Measurements from ENCODE around the gene PGLYRP3.

Gene PGLYRP3

GRCh38 chr1:153336650-153337049, 23.9 kb upstream of the PGLYRP3 start:
- Histone ChIP-seq H3K18ac (ENCODE audit: low read depth in 1 of 2, low read length in 2 of 2) (no peak overlapping the region), H3K9me3 (ENCODE audit: control insufficient read depth, low read length) (peaks cover 6% of the 10 kb centered on the region), H2BK5ac (ENCODE audit: low read depth, low read length, poor library complexity, severe bottlenecking) (no peak overlapping the region), H2AK5ac (ENCODE audit: low read length, severe bottlenecking) (no peak overlapping the region), H3K36me3 (ENCODE audit: control insufficient read depth in 1 of 2, insufficient read depth in 2 of 2, low read depth in 1 of 2, low read length in 2 of 2) (no peaks in the 10 kb centered on the region), H4K91ac (ENCODE audit: low read length) (no peak overlapping the region), H2BK12ac (ENCODE audit: low read length in 2 of 2) (no peak overlapping the region), H3K14ac (ENCODE audit: low read length in 2 of 2) (no peak overlapping the region), H2AFZ (ENCODE audit: low read depth, low read length) (no peak overlapping the region), H3K4ac (ENCODE audit: low read depth in 1 of 2, low read length in 2 of 2) (no peak overlapping the region), H3K9ac (ENCODE audit: low read length) (no peak overlapping the region), H3K4me2 (ENCODE audit: low read length, poor library complexity, severe bottlenecking) (no peak overlapping the region), H3K27me3 (ENCODE audit: control insufficient read depth in 1 of 2, insufficient read depth in 1 of 2, low read length in 2 of 2) (peaks cover 0 to 40% of the 10 kb centered on the region in 2 experiments), H3K4me1 (ENCODE audit: control insufficient read depth, insufficient read depth, low read depth, low read length) (no peaks in the 10 kb centered on the region), H3K79me1 (replicated peaks; ENCODE audit: low read length, poor library complexity, severe bottlenecking) (no peaks in the 10 kb centered on the region), H3K27ac (ENCODE audit: low read length, poor library complexity, severe bottlenecking) (no peak overlapping the region), H3K4me3 (ENCODE audit: insufficient read depth in 1 of 2, low read depth in 1 of 2, low read length in 2 of 2) (no peak overlapping the region), H2BK120ac (ENCODE audit: low read depth, low read length) (no peak overlapping the region), H3K23ac (ENCODE audit: low read length in 2 of 2) (no peak overlapping the region), H4K8ac (ENCODE audit: low read length) (no peak overlapping the region), H2BK15ac (ENCODE audit: low read depth, poor library complexity, severe bottlenecking) (no peak overlapping the region)
- no peak for DNase-seq

- Histone ChIP-seq H3K27me3 (ENCODE audit: control insufficient read depth in 1 of 2, insufficient read depth in 1 of 2, low read length in 2 of 2) (peaks cover 0 to 20% of the 10 kb centered on the region in 2 experiments), H3K4me1 (ENCODE audit: control insufficient read depth, insufficient read depth, low read depth, low read length) (no peaks in the 10 kb centered on the region), H2BK5ac (ENCODE audit: low read depth, low read length, poor library complexity, severe bottlenecking) (no peak overlapping the region), H3K36me3 (ENCODE audit: control insufficient read depth in 1 of 2, insufficient read depth in 2 of 2, low read depth in 1 of 2, low read length in 2 of 2) (no peaks in the 10 kb centered on the region), H3K9me3 (ENCODE audit: control insufficient read depth, low read length) (peaks cover 15% of the 10 kb centered on the region), H2BK15ac (ENCODE audit: low read depth, poor library complexity, severe bottlenecking) (no peak overlapping the region), H2BK120ac (ENCODE audit: low read depth, low read length) (no peak overlapping the region), H3K4me2 (ENCODE audit: low read length, poor library complexity, severe bottlenecking) (no peak overlapping the region), H3K27ac (ENCODE audit: low read length, poor library complexity, severe bottlenecking) (no peak overlapping the region), H3K18ac (ENCODE audit: low read depth in 1 of 2, low read length in 2 of 2) (no peak overlapping the region), H4K8ac (ENCODE audit: low read length) (no peak overlapping the region), H3K4me3 (ENCODE audit: insufficient read depth in 1 of 2, low read depth in 1 of 2, low read length in 2 of 2) (no peak overlapping the region), H3K14ac (ENCODE audit: low read length in 2 of 2) (no peak overlapping the region), H3K4ac (ENCODE audit: low read depth in 1 of 2, low read length in 2 of 2) (no peak overlapping the region), H3K9ac (ENCODE audit: low read length) (no peak overlapping the region), H2AFZ (ENCODE audit: low read depth, low read length) (no peak overlapping the region), H2AK5ac (ENCODE audit: low read length, severe bottlenecking) (no peak overlapping the region), H2BK12ac (ENCODE audit: low read length in 2 of 2) (no peak overlapping the region), H3K79me1 (replicated peaks; ENCODE audit: low read length, poor library complexity, severe bottlenecking) (no peaks in the 10 kb centered on the region), H3K23ac (ENCODE audit: low read length in 2 of 2) (no peak overlapping the region), H4K91ac (ENCODE audit: low read length) (no peak overlapping the region)
- 62% methylated on average over 1 of the region's 1 CpG for WGBS
- DNase-seq = no peak
These were observed 21.1 kb upstream of the PGLYRP3 start for GRCh38 chr1:153333902-153334301.

GRCh38 chr1:153324912-153325311, 12.2 kb upstream of the PGLYRP3 start:
- Histone ChIP-seq H3K23ac (ENCODE audit: low read length in 2 of 2) (no peak overlapping the region), H2BK120ac (ENCODE audit: low read depth, low read length) (no peak overlapping the region), H2BK12ac (ENCODE audit: low read length in 2 of 2) (no peak overlapping the region), H3K4me3 (ENCODE audit: insufficient read depth in 1 of 2, low read depth in 1 of 2, low read length in 2 of 2) (no peak overlapping the region), H3K27ac (ENCODE audit: low read length, poor library complexity, severe bottlenecking) (no peak overlapping the region), H3K79me1 (replicated peaks; ENCODE audit: low read length, poor library complexity, severe bottlenecking) (no peaks in the 10 kb centered on the region), H3K4me1 (ENCODE audit: control insufficient read depth, insufficient read depth, low read depth, low read length) (no peaks in the 10 kb centered on the region), H4K8ac (ENCODE audit: low read length) (no peak overlapping the region), H4K91ac (ENCODE audit: low read length) (no peak overlapping the region), H3K36me3 (ENCODE audit: control insufficient read depth in 1 of 2, insufficient read depth in 2 of 2, low read depth in 1 of 2, low read length in 2 of 2) (no peaks in the 10 kb centered on the region), H2AFZ (ENCODE audit: low read depth, low read length) (no peak overlapping the region), H3K4ac (ENCODE audit: low read depth in 1 of 2, low read length in 2 of 2) (no peak overlapping the region), H3K9me3 (ENCODE audit: control insufficient read depth, low read length) (peaks cover 44% of the 10 kb centered on the region), H2BK15ac (ENCODE audit: low read depth, poor library complexity, severe bottlenecking) (no peak overlapping the region), H3K14ac (ENCODE audit: low read length in 2 of 2) (no peak overlapping the region), H3K18ac (ENCODE audit: low read depth in 1 of 2, low read length in 2 of 2) (no peak overlapping the region), H3K9ac (ENCODE audit: low read length) (no peak overlapping the region), H2AK5ac (ENCODE audit: low read length, severe bottlenecking) (no peak overlapping the region), H3K27me3 (ENCODE audit: control insufficient read depth in 1 of 2, insufficient read depth in 1 of 2, low read length in 2 of 2) (no peaks in the 10 kb centered on the region), H2BK5ac (ENCODE audit: low read depth, low read length, poor library complexity, severe bottlenecking) (no peak overlapping the region), H3K4me2 (ENCODE audit: low read length, poor library complexity, severe bottlenecking) (no peak overlapping the region)
- DNase-seq = no peak

- Histone ChIP-seq H3K9me3 (ENCODE audit: control insufficient read depth, low read length) (peaks cover 44% of the 10 kb centered on the region), H3K4me3 (ENCODE audit: insufficient read depth in 1 of 2, low read depth in 1 of 2, low read length in 2 of 2) (no peak overlapping the region), H4K8ac (ENCODE audit: low read length) (no peak overlapping the region), H2BK12ac (ENCODE audit: low read length in 2 of 2) (no peak overlapping the region), H3K79me1 (replicated peaks; ENCODE audit: low read length, poor library complexity, severe bottlenecking) (no peaks in the 10 kb centered on the region), H3K4me2 (ENCODE audit: low read length, poor library complexity, severe bottlenecking) (no peak overlapping the region), H2BK120ac (ENCODE audit: low read depth, low read length) (no peak overlapping the region), H3K36me3 (ENCODE audit: control insufficient read depth in 1 of 2, insufficient read depth in 2 of 2, low read depth in 1 of 2, low read length in 2 of 2) (no peaks in the 10 kb centered on the region), H2AFZ (ENCODE audit: low read depth, low read length) (no peak overlapping the region), H2BK15ac (ENCODE audit: low read depth, poor library complexity, severe bottlenecking) (no peak overlapping the region), H3K4ac (ENCODE audit: low read depth in 1 of 2, low read length in 2 of 2) (no peak overlapping the region), H3K27ac (ENCODE audit: low read length, poor library complexity, severe bottlenecking) (no peak overlapping the region), H2BK5ac (ENCODE audit: low read depth, low read length, poor library complexity, severe bottlenecking) (no peak overlapping the region), H3K18ac (ENCODE audit: low read depth in 1 of 2, low read length in 2 of 2) (no peak overlapping the region), H3K23ac (ENCODE audit: low read length in 2 of 2) (no peak overlapping the region), H2AK5ac (ENCODE audit: low read length, severe bottlenecking) (no peak overlapping the region), H4K91ac (ENCODE audit: low read length) (no peak overlapping the region), H3K9ac (ENCODE audit: low read length) (no peak overlapping the region), H3K27me3 (ENCODE audit: control insufficient read depth in 1 of 2, insufficient read depth in 1 of 2, low read length in 2 of 2) (no peaks in the 10 kb centered on the region), H3K14ac (ENCODE audit: low read length in 2 of 2) (no peak overlapping the region), H3K4me1 (ENCODE audit: control insufficient read depth, insufficient read depth, low read depth, low read length) (no peaks in the 10 kb centered on the region)
- WGBS = no CpG with 5 or more reads among the region's 1 CpG
- DNase-seq = no peak
These were observed 9.8 kb upstream of the PGLYRP3 start for GRCh38 chr1:153322568-153322967.

All from mesenchymal stem cell (in vitro differentiated cells and primary cell).